PC-9 (cell line): ENCODE results near the gene SGPL1. TPM values are rescaled to one million over a fixed set of nuclear protein-coding genes. Genes with fewer than 3 reads are reported as not detected.
A peak's percentile ranks its signal among the peaks of the same experiment; 100 is the strongest.

Source experiments
- BruUV-seq: library from RNA; stranded (reverse); fragments of 400-500 nt; replicated peaks from 2 replicates; lab custom pipeline; 2021; lab: Mats Ljungman, UMichigan
- CTCF ChIA-PET: fragments of 300-600 bp; sonication (Branson Sonifier 250); formaldehyde crosslinking; loops from one replicate; lab custom pipeline; 2022; ENCODE audit warnings: antibody characterized with exemption; lab: Charles Lee
- POLR2A ChIA-PET: fragments of 300-600 bp; sonication (Branson Sonifier 250); formaldehyde crosslinking; loops from one replicate; lab custom pipeline; 2022; ENCODE audit warnings: antibody characterized with exemption; ENCODE audit not compliant: unreplicated experiment; lab: Charles Lee
- DNase-seq, 2 experiments: peaks; one replicate each; pipeline versions ENCODE4 v3.0.0 to v3.0.0-alpha.2; 2015 to 2022; ENCODE audit warnings: mixed read lengths in 1 of 2
- H2AFZ ChIP-seq: fragments of 200-600 bp; sonication (generic); 2 replicates; pipeline ENCODE4 v1.8.1; 2017; ENCODE audit warnings: antibody characterized with exemption
- H3F3A ChIP-seq: fragments of 200-600 bp; sonication (generic); 2 replicates; pipeline ENCODE4 v1.8.1; 2017; ENCODE audit warnings: antibody characterized with exemption, mild to moderate bottlenecking, low read depth; ENCODE audit not compliant: insufficient read depth
- H3K27ac ChIP-seq: fragments of 200-600 bp; sonication (generic); 2 replicates; pipeline ENCODE4 v1.6.1; 2016; ENCODE audit warnings: mixed run types
- H3K27me3 ChIP-seq: fragments of 200-600 bp; sonication (generic); 2 replicates; pipeline ENCODE4 v1.6.1; 2016; ENCODE audit warnings: low read depth, mixed run types; ENCODE audit not compliant: insufficient read depth
- H3K36me3 ChIP-seq: fragments of 200-600 bp; sonication (generic); 2 replicates; pipeline ENCODE4 v1.6.1; 2016; ENCODE audit warnings: low read depth, mixed run types
- H3K4me1 ChIP-seq: fragments of 200-600 bp; sonication (generic); replicated peaks from 2 replicates; pipeline ENCODE4 v1.6.1; 2016; ENCODE audit warnings: mixed run types; ENCODE audit not compliant: insufficient read depth
- H3K4me2 ChIP-seq: fragments of 200-600 bp; sonication (generic); 2 replicates; pipeline ENCODE4 v1.6.1; 2017; ENCODE audit warnings: mixed run types
- H3K4me3 ChIP-seq: fragments of 200-600 bp; sonication (generic); 2 replicates; pipeline ENCODE4 v1.6.1; 2016; ENCODE audit warnings: mixed run types
- H3K79me2 ChIP-seq: fragments of 200-600 bp; sonication (generic); 2 replicates; pipeline ENCODE4 v1.6.1; 2017; ENCODE audit warnings: low read depth, mixed run types
- H3K9me2 ChIP-seq: fragments of 200-600 bp; sonication (generic); 2 replicates; pipeline ENCODE4 v1.8.1; 2017; ENCODE audit warnings: mild to moderate bottlenecking; ENCODE audit not compliant: insufficient read depth
- H3K9me3 ChIP-seq: fragments of 200-600 bp; sonication (generic); 2 replicates; pipeline ENCODE4 v1.8.1; 2016; ENCODE audit warnings: low read depth; ENCODE audit not compliant: insufficient read depth
- H4K20me1 ChIP-seq: fragments of 200-600 bp; sonication (generic); 2 replicates; pipeline ENCODE4 v1.8.1; 2017; ENCODE audit not compliant: insufficient read depth
- EZH2 ChIP-seq: fragments of 200-600 bp; sonication (generic); IDR thresholded peaks from 2 replicates; pipeline ENCODE4 v1.8.0; 2017; ENCODE audit warnings: antibody characterized with exemption, low read depth
- intact Hi-C: fragments of 100-400 bp; cut with micrococcal nuclease; formaldehyde crosslinking; loops from one replicate; pipeline ENCODE4 v1.10.0; 2022; ENCODE audit not compliant: unreplicated experiment
- total RNA-seq: library from RNA; stranded (reverse); gene quantifications from 2 replicates; pipeline ENCODE4 v1.2.3, GENCODE V29; 2021
- TF ChIP-seq, protein P1 (sequence below): fragments of 200-600 bp; sonication (generic); conservative IDR thresholded peaks from 2 replicates; pipeline ENCODE4 v1.6.1; 2017; ENCODE audit warnings: mixed run types, antibody characterized with exemption, mild to moderate bottlenecking, moderate library complexity

The SGPL1 gene
- total RNA-seq, 1 experiment from 2014 or later: 96.9 TPM

DNA sequence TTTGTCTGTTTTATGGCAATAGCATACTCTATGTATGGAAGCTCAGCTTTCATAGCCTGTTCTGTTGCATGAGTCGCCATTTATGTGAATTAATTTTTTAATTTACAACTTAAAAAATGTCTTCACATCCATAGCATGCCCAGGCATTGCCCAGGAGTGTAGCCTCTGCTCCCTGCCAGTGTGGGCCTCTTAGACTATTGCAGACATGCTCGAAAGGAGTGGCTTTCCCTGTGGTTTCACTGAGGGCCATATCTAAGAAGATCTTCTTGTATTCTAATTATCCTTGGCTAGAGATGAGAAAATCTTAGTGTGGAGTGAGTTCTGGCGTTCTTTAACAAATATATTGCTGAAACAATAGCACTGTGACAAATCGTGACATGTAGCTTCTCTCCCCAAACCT lies 37.3 kb downstream of the SGPL1 start:
- Histone ChIP-seq H2AFZ (no peak overlapping the region), H3K9me3 (no peaks in the 10 kb centered on the region), H4K20me1 (0 out of 2 replicates have a peak, but pooled peaks cover 3% of the 10 kb centered on the region), H3K4me1 (peaks cover 68% of the 10 kb centered on the region), H3F3A (peaks cover 57% of the 10 kb centered on the region), H3K27me3 (no peaks in the 10 kb centered on the region), H3K27ac (peak overlapping the region; percentile 68; the same call in 1 of the 2 replicates), H3K36me3 (peaks cover 35% of the 10 kb centered on the region), H3K4me3 (no peak overlapping the region), H3K4me2 (no peak overlapping the region), H3K9me2 (no peaks in the 10 kb centered on the region), H3K79me2 (peaks cover 34% of the 10 kb centered on the region)
- ChIA-PET POLR2A (no interaction called here), CTCF (no interaction called here)
- no peak for DNase-seq
- TF ChIP-seq EZH2: no peak
- TF ChIP-seq, protein P1, sequence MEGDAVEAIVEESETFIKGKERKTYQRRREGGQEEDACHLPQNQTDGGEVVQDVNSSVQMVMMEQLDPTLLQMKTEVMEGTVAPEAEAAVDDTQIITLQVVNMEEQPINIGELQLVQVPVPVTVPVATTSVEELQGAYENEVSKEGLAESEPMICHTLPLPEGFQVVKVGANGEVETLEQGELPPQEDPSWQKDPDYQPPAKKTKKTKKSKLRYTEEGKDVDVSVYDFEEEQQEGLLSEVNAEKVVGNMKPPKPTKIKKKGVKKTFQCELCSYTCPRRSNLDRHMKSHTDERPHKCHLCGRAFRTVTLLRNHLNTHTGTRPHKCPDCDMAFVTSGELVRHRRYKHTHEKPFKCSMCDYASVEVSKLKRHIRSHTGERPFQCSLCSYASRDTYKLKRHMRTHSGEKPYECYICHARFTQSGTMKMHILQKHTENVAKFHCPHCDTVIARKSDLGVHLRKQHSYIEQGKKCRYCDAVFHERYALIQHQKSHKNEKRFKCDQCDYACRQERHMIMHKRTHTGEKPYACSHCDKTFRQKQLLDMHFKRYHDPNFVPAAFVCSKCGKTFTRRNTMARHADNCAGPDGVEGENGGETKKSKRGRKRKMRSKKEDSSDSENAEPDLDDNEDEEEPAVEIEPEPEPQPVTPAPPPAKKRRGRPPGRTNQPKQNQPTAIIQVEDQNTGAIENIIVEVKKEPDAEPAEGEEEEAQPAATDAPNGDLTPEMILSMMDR: no peak
- BruUV-seq: no TSS peak
- intact Hi-C loops: no loop called here

DNA sequence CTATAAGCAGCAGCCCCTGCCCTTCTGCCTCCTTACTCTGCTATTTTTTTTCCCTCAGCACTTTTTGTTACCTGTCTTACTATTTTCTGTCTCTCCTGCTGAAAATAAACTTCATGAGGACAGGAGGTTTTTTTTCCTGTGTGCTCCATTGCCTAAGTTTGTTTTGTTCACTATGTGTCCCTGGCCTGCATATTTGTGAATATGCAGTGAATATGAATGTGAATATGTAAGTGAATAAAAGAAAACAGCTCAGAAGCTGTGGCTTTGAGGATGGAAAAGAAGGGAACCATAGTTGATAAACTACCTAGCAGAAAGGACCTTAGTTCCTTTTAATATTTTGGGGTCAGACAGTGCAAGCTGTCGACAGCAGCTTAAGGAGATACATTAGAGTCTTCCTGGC lies 37.7 kb downstream of the SGPL1 start:
- ChIA-PET CTCF (no interaction called here), POLR2A (no interaction called here)
- no peak overlapping the region for H2AFZ ChIP-seq
- H3K79me2 ChIP-seq: peaks cover 34% of the 10 kb centered on the region
- no TSS peak for BruUV-seq
- peaks cover 67% of the 10 kb centered on the region for H3K4me1 ChIP-seq
- H3K9me2 ChIP-seq: no peaks in the 10 kb centered on the region
- H3K4me2 ChIP-seq: no peak overlapping the region
- TF ChIP-seq EZH2: no peak
- TF ChIP-seq, protein P1: no peak
- peaks cover 59% of the 10 kb centered on the region for H3F3A ChIP-seq
- H3K4me3 ChIP-seq: no peak overlapping the region
- no peak for DNase-seq
- H3K27me3 ChIP-seq: no peaks in the 10 kb centered on the region
- no peaks in the 10 kb centered on the region for H3K9me3 ChIP-seq
- peaks cover 35% of the 10 kb centered on the region for H3K36me3 ChIP-seq
- intact Hi-C loops: no loop called here
- H4K20me1 ChIP-seq: 0 out of 2 replicates have a peak, but pooled peaks cover 3% of the 10 kb centered on the region
- H3K27ac ChIP-seq: no peak overlapping the region

DNA sequence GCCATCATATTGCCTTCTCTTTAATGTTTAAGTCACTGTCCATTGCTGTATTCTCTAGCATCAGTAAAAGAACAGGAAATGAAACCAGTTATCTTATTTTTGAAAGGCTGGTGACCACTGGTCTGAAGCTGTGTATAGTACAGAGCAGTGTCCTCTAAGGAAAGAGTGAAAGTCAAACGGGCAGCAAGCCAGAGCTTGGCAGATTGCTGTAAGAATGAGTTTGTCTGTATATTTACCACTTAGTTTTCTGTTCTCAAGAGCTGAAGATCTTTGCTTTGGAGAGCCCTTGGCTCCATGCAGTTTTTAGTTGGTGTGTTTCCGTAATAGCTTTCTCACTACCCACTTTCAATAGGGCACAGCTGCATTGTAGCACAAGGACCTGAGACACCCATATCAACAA lies 40.7 kb downstream of the SGPL1 start:
- Histone ChIP-seq H3K27me3 (no peaks in the 10 kb centered on the region), H3K79me2 (0 out of 2 replicates have a peak, but pooled peaks cover 24% of the 10 kb centered on the region), H3K27ac (no peak overlapping the region), H3K4me2 (no peak overlapping the region), H2AFZ (no peak overlapping the region), H3K4me3 (no peak overlapping the region), H3K36me3 (peaks cover 57% of the 10 kb centered on the region), H3K4me1 (peaks cover 37% of the 10 kb centered on the region), H3F3A (peaks cover 31% of the 10 kb centered on the region), H4K20me1 (no peaks in the 10 kb centered on the region), H3K9me2 (no peaks in the 10 kb centered on the region), H3K9me3 (no peaks in the 10 kb centered on the region)
- no peak for DNase-seq
- POLR2A ChIA-PET: interaction anchor here (0.9 kb wide), 1 partner anchor 40 kb away, joined by 5 read pairs; no protein-coding TSS in a partner anchor
- CTCF ChIA-PET: no interaction called here
- TF ChIP-seq EZH2: no peak
- TF ChIP-seq, protein P1: no peak
- no TSS peak for BruUV-seq
- intact Hi-C loops: no loop called here
